Measurements from ENCODE around the gene KDM5C. TPM values are rescaled to one million over a fixed set of nuclear protein-coding genes. Genes with fewer than 3 reads are reported as not detected.

Gene KDM5C
- total RNA-seq, 1 experiment from 2014 or later: 98.7 TPM

- no peak overlapping the region for H3K14ac ChIP-seq (ENCODE audit: insufficient read depth, low read length)
- no peak overlapping the region for H2BK20ac ChIP-seq (ENCODE audit: low read depth, low read length, poor library complexity, severe bottlenecking)
- H2BK120ac ChIP-seq (ENCODE audit: low read depth, low read length, poor library complexity, severe bottlenecking): no peak overlapping the region
- H3K79me2 ChIP-seq (ENCODE audit: insufficient read depth, low read length): no peaks in the 10 kb centered on the region
- no peak overlapping the region for H2AK5ac ChIP-seq (ENCODE audit: insufficient read length, low read length)
- peaks cover 40% of the 10 kb centered on the region for H3K9me3 ChIP-seq (ENCODE audit: control insufficient read depth, low read depth, low read length)
- no peak overlapping the region for H3T11ph ChIP-seq (ENCODE audit: low read length)
- Mint-ChIP-seq H3K9me3 (peaks cover 54 to 78% of the 10 kb centered on the region in 2 experiments), H3K27ac (no peak overlapping the region), H3K4me3 (no peak overlapping the region), H3K27me3 (ENCODE audit: low read depth) (no peaks in the 10 kb centered on the region; the same call in 1 of the 2 replicates), H3K36me3 (ENCODE audit: insufficient read depth in 1 of 3, low read depth in 3 of 3) (peaks cover 4 to 33% (median 20%) of the 10 kb centered on the region in 3 experiments), H3K4me1 (no peaks in the 10 kb centered on the region)
- no peaks in the 10 kb centered on the region for H3K27me3 ChIP-seq (ENCODE audit: insufficient read depth, low read length)
- no peak overlapping the region for H4K91ac ChIP-seq (ENCODE audit: insufficient read length, low read depth, low read length)
- H4K5ac ChIP-seq (ENCODE audit: insufficient read length, low read depth, low read length): no peak overlapping the region
- H2BK15ac ChIP-seq (ENCODE audit: low read depth, low read length): no peak overlapping the region
- H3K23me2 ChIP-seq (ENCODE audit: insufficient read length, low read depth, low read length, poor library complexity, severe bottlenecking): no peaks in the 10 kb centered on the region
- no peak for TF ChIP-seq CTCF (conservative IDR thresholded peaks at IDR 0.05)
- H3K27ac ChIP-seq (ENCODE audit: insufficient read length, low read depth, low read length): no peak overlapping the region
- H3K4ac ChIP-seq (ENCODE audit: low read depth, low read length): no peak overlapping the region
- no peak overlapping the region for H2BK12ac ChIP-seq (ENCODE audit: insufficient read length, low read depth, low read length)
- no peak overlapping the region for H3K23ac ChIP-seq (ENCODE audit: insufficient read length, low read depth, low read length)
- no peaks in the 10 kb centered on the region for H4K20me1 ChIP-seq (ENCODE audit: control insufficient read depth, insufficient read depth, insufficient read length)
- H3K79me1 ChIP-seq (ENCODE audit: insufficient read depth, low read depth, low read length, poor library complexity, severe bottlenecking): no peaks in the 10 kb centered on the region
- DNase-seq: no peak
- H3K4me2 ChIP-seq (ENCODE audit: insufficient read depth, insufficient read length, low read length): no peak overlapping the region
- H3K9ac ChIP-seq (ENCODE audit: extremely low read depth, insufficient read length, low read length): no peak overlapping the region
- H2BK5ac ChIP-seq (ENCODE audit: insufficient read length, low read length): no peak overlapping the region
- WGBS (ENCODE audit: extremely low coverage, insufficient read length, low lambda C conversion rate): no CpG with 5 or more reads among the region's 10 CpGs
- H3K4me1 ChIP-seq (ENCODE audit: insufficient read depth, low read length): no peaks in the 10 kb centered on the region
- H3K18ac ChIP-seq (ENCODE audit: insufficient read length, low read depth, low read length): no peak overlapping the region
- H3K56ac ChIP-seq (ENCODE audit: insufficient read length, low read depth, low read length): no peak overlapping the region
- H2AFZ ChIP-seq (ENCODE audit: low read length): no peak overlapping the region
- H4K8ac ChIP-seq (replicated peaks; ENCODE audit: insufficient read length, low read depth, low read length): no peak overlapping the region
Measured at GRCh38 chrX:53237056-53237455, 12.0 kb upstream of the KDM5C start.
